Measurements from ENCODE around the gene TBL3. TPM values are rescaled to one million over a fixed set of nuclear protein-coding genes. Genes with fewer than 3 reads are reported as not detected.
A peak's percentile ranks its signal among the peaks of the same experiment; 100 is the strongest.

TBL3 gene
- total and polyA plus RNA-seq, 2 of the 8 experiments (the other 6 are each of a cell fraction or from before 2014, with no cell fraction given): 65.8 to 137 TPM

GRCh38 chr16:1930338-1930720 is 41.5 kb upstream of the TBL3 start:
- no peak overlapping the region for H3K56ac ChIP-seq (replicated peaks; ENCODE audit: insufficient read length, low read depth, low read length)
- TF ChIP-seq BACH1 (IDR thresholded peaks at IDR 0.05; ENCODE audit: low read length) (no peak), CTBP2 (IDR thresholded peaks at IDR 0.05; ENCODE audit: borderline replicate concordance, insufficient read depth, insufficient read length, low read length) (no peak), YY1 (IDR thresholded peaks at IDR 0.05; ENCODE audit: low read depth, low read length) (no peak), TBP (IDR thresholded peaks at IDR 0.05; ENCODE audit: low read depth, low read length) (no peak), GABPA (IDR thresholded peaks at IDR 0.05; ENCODE audit: borderline replicate concordance, insufficient read depth, low read length) (no peak), SUZ12 (IDR thresholded peaks at IDR 0.05; ENCODE audit: low read length) (no peak), TEAD4 (IDR thresholded peaks at IDR 0.05; ENCODE audit: low read depth, low read length) (no peak), MAFK (IDR thresholded peaks at IDR 0.05; ENCODE audit: low read depth, low read length) (no peak), GTF2F1 (IDR thresholded peaks at IDR 0.05; ENCODE audit: borderline replicate concordance, low read depth, low read length) (no peak), BRCA1 (IDR thresholded peaks at IDR 0.05; ENCODE audit: low read depth, low read length) (no peak), PHF8 (conservative IDR thresholded peaks at IDR 0.05; ENCODE audit: low read depth, low read length) (no peak), RBBP5 (IDR thresholded peaks at IDR 0.05; ENCODE audit: borderline replicate concordance, low read depth, low read length) (no peak), SIN3A (conservative IDR thresholded peaks at IDR 0.05 in 1 of 2, IDR thresholded peaks at IDR 0.05 in 1 of 2; ENCODE audit: low read depth in 1 of 2, low read length in 2 of 2) (no peak), FOSL1 (IDR thresholded peaks at IDR 0.05; ENCODE audit: insufficient read depth, low read depth, low read length) (no peak)
- WGBS, 2 experiments (ENCODE audit: extremely low coverage in 1 of 2, insufficient coverage in 1 of 2, insufficient read length in 1 of 2, insufficient replicate concordance in 2 of 2, low coverage in 1 of 2, low lambda C conversion rate in 2 of 2, missing lambda C conversion rate in 1 of 2): 100% methylated on average over 2 of the region's 10 CpGs; no CpG with 5 or more reads in 1 of the 2 experiments
- no peak overlapping the region for H2BK20ac ChIP-seq (ENCODE audit: low read length)
- POLR2A ChIA-PET (ENCODE audit: partially characterized antibody): no interaction called here
- CTCF ChIA-PET (ENCODE audit: partially characterized antibody): interaction anchor here (0.8 to 8.0 kb wide), 10 partner anchors 11 to 106 kb away, joined by 3 to 75 read pairs (median 7); partner anchors contain the start of genes RNF151, RPS2 and TBL3
- H2AK5ac ChIP-seq (ENCODE audit: low read depth, low read length): no peak overlapping the region
- H3K18ac ChIP-seq (ENCODE audit: extremely low read depth, low read length): no peak overlapping the region
- H4K8ac ChIP-seq (ENCODE audit: extremely low read depth, insufficient read depth, low read length): peak overlapping the region; percentile 77; the same call in 1 of the 2 replicates
- no peak overlapping the region for H3K27ac ChIP-seq (ENCODE audit: low read depth, low read length)
- peak overlapping the region in 1 of 2 experiments; percentile 66; a peak in 1 of 4 replicates for H3K4me2 ChIP-seq (ENCODE audit: insufficient read depth in 1 of 2, low read depth in 2 of 2, low read length in 2 of 2)
- no peak overlapping the region for H3K9ac ChIP-seq (replicated peaks in 1 of 4; ENCODE audit: extremely low read depth in 1 of 4, low read depth in 3 of 4, low read length in 3 of 4)
- no peaks in the 10 kb centered on the region for H3K79me1 ChIP-seq (ENCODE audit: low read depth, low read length)
- peaks cover 0 to 17% (median 9%) of the 10 kb centered on the region in 4 experiments; a peak in 5 of 7 replicates for H3K27me3 ChIP-seq (replicated peaks in 1 of 4; ENCODE audit: control insufficient read depth in 3 of 4, extremely low read depth in 1 of 4, insufficient read depth in 3 of 4, low read length in 3 of 4)
- no peak overlapping the region for H3K23ac ChIP-seq (ENCODE audit: insufficient read length)
- no peaks in the 10 kb centered on the region for H3K23me2 ChIP-seq (ENCODE audit: low read depth, low read length)
- no peak overlapping the region for H3K14ac ChIP-seq (ENCODE audit: insufficient read length)
- peaks cover 0 to 10% (median 4%) of the 10 kb centered on the region in 4 experiments; a peak in 5 of 7 replicates for H3K4me1 ChIP-seq (replicated peaks in 1 of 4; ENCODE audit: control insufficient read depth in 3 of 4, insufficient read depth in 4 of 4, low read length in 3 of 4)
- 0 out of 2 replicates have a peak overlapping the region, but pooled peaks have one; percentile 12 for H2BK15ac ChIP-seq (ENCODE audit: low read length)
- no peak overlapping the region for H4K91ac ChIP-seq (replicated peaks; ENCODE audit: insufficient read length, low read length)
- peak overlapping the region in 1 of 4 experiments; percentile 55; a peak in 1 of 8 replicates for H3K4me3 ChIP-seq (ENCODE audit: extremely low read depth in 1 of 4, insufficient read depth in 2 of 4, low read depth in 3 of 4, low read length in 4 of 4)
- no peak overlapping the region for H2BK5ac ChIP-seq (ENCODE audit: low read depth, low read length)
- no peaks in the 10 kb centered on the region for H3K9me3 ChIP-seq (ENCODE audit: insufficient read depth in 2 of 2, low read depth in 1 of 2, low read length in 1 of 2)
- no peaks in the 10 kb centered on the region for H3K36me3 ChIP-seq (ENCODE audit: control insufficient read depth in 2 of 4, insufficient read depth in 4 of 4, low read length in 3 of 4)
- H2BK120ac ChIP-seq (replicated peaks; ENCODE audit: low read depth, low read length): no peak overlapping the region
- no peak overlapping the region for H3K4ac ChIP-seq (replicated peaks; ENCODE audit: insufficient read length, low read depth, low read length)
- FAIRE-seq (no peak), DNase-seq (ENCODE audit: low read depth in 1 of 2, low spot score in 2 of 2) (no peak)
- no peak overlapping the region for H4K5ac ChIP-seq (ENCODE audit: insufficient read length, low read depth, low read length)
- no peaks in the 10 kb centered on the region for H3K79me2 ChIP-seq (ENCODE audit: control insufficient read depth in 1 of 2, insufficient read depth in 2 of 2, low read length in 2 of 2)
- no peaks in the 10 kb centered on the region for H4K20me1 ChIP-seq (replicated peaks in 1 of 2; ENCODE audit: control insufficient read depth in 1 of 2, insufficient read depth in 2 of 2, low read length in 2 of 2)
- H2AFZ ChIP-seq (ENCODE audit: low read length): no peak overlapping the region
- H2BK12ac ChIP-seq (ENCODE audit: low read depth, low read length): peak overlapping the region; percentile 27; the same call in 1 of the 2 replicates

Measured in H1 (cell line).